ENCODE measurements around the gene DNER.

DNER gene

GRCh38 chr2:229591611-229592010 is 122.7 kb downstream of the DNER start:
- no peak overlapping the region for H3K4me3 Mint-ChIP-seq
- H3K4me1 Mint-ChIP-seq: no peaks in the 10 kb centered on the region
- ATAC-seq (replicated peaks; ENCODE audit: extremely low read depth, poor library complexity, severe bottlenecking): no peak
- no peaks in the 10 kb centered on the region for H3K9me3 Mint-ChIP-seq
- DNase-seq (ENCODE audit: low spot score in 2 of 2): no peak
- no peaks in the 10 kb centered on the region for H3K36me3 Mint-ChIP-seq (ENCODE audit: insufficient read depth)
- H3K27me3 Mint-ChIP-seq: peaks cover 52% of the 10 kb centered on the region
- H3K27ac Mint-ChIP-seq (ENCODE audit: low read depth): no peak overlapping the region

- Mint-ChIP-seq H3K9me3 (no peaks in the 10 kb centered on the region), H3K4me3 (no peak overlapping the region), H3K27me3 (peaks cover 61% of the 10 kb centered on the region), H3K36me3 (ENCODE audit: insufficient read depth) (no peaks in the 10 kb centered on the region), H3K4me1 (no peaks in the 10 kb centered on the region), H3K27ac (ENCODE audit: low read depth) (no peak overlapping the region)
- no peak for DNase-seq (ENCODE audit: low spot score in 2 of 2)
- no peak for ATAC-seq (replicated peaks; ENCODE audit: extremely low read depth, poor library complexity, severe bottlenecking)
These were observed 127.3 kb downstream of the DNER start for GRCh38 chr2:229586746-229587705.

- Mint-ChIP-seq H3K27ac (ENCODE audit: low read depth) (no peak overlapping the region), H3K4me1 (no peaks in the 10 kb centered on the region), H3K9me3 (no peaks in the 10 kb centered on the region), H3K27me3 (peaks cover 62% of the 10 kb centered on the region), H3K4me3 (no peak overlapping the region), H3K36me3 (ENCODE audit: insufficient read depth) (no peaks in the 10 kb centered on the region)
- DNase-seq (ENCODE audit: low spot score in 2 of 2): no peak
- no peak for ATAC-seq (replicated peaks; ENCODE audit: extremely low read depth, poor library complexity, severe bottlenecking)
These were observed 128.3 kb downstream of the DNER start for GRCh38 chr2:229586012-229586411.

- no peak for ATAC-seq (replicated peaks; ENCODE audit: extremely low read depth, poor library complexity, severe bottlenecking)
- Mint-ChIP-seq H3K4me1 (no peaks in the 10 kb centered on the region), H3K9me3 (no peaks in the 10 kb centered on the region), H3K36me3 (ENCODE audit: insufficient read depth) (no peaks in the 10 kb centered on the region), H3K4me3 (no peak overlapping the region), H3K27me3 (peaks cover 86% of the 10 kb centered on the region), H3K27ac (ENCODE audit: low read depth) (no peak overlapping the region)
- DNase-seq (ENCODE audit: low spot score in 2 of 2): no peak
These were observed 132.2 kb downstream of the DNER start for GRCh38 chr2:229582151-229582550.

- H3K9me3 Mint-ChIP-seq: no peaks in the 10 kb centered on the region
- no peak overlapping the region for H3K4me3 Mint-ChIP-seq
- DNase-seq (ENCODE audit: low spot score in 2 of 2) (no peak), ATAC-seq (replicated peaks; ENCODE audit: extremely low read depth, poor library complexity, severe bottlenecking) (no peak)
- no peaks in the 10 kb centered on the region for H3K36me3 Mint-ChIP-seq (ENCODE audit: insufficient read depth)
- peaks cover 78% of the 10 kb centered on the region for H3K27me3 Mint-ChIP-seq
- H3K27ac Mint-ChIP-seq (ENCODE audit: low read depth): no peak overlapping the region
- no peaks in the 10 kb centered on the region for H3K4me1 Mint-ChIP-seq
These were observed 136.1 kb downstream of the DNER start for GRCh38 chr2:229578052-229578846.

- ATAC-seq (replicated peaks; ENCODE audit: extremely low read depth, poor library complexity, severe bottlenecking): no peak
- H3K36me3 Mint-ChIP-seq (ENCODE audit: insufficient read depth): no peaks in the 10 kb centered on the region
These were observed 138.6 kb downstream of the DNER start for GRCh38 chr2:229575569-229576315.

GRCh38 chr2:229572507-229573271 is 141.7 kb downstream of the DNER start:
- Mint-ChIP-seq H3K36me3 (ENCODE audit: insufficient read depth) (no peaks in the 10 kb centered on the region), H3K9me3 (no peaks in the 10 kb centered on the region), H3K27me3 (peaks cover 23% of the 10 kb centered on the region), H3K4me3 (no peak overlapping the region), H3K27ac (ENCODE audit: low read depth) (no peak overlapping the region), H3K4me1 (no peaks in the 10 kb centered on the region)
- DNase-seq (ENCODE audit: low spot score in 2 of 2) (no peak), ATAC-seq (replicated peaks; ENCODE audit: extremely low read depth, poor library complexity, severe bottlenecking) (no peak)

More at GRCh38 chr2:229575569-229576315, 138.6 kb downstream of the DNER start:
- H3K27me3 Mint-ChIP-seq: peaks cover 52% of the 10 kb centered on the region
- H3K4me3 Mint-ChIP-seq: no peak overlapping the region
- no peak for DNase-seq (ENCODE audit: low spot score in 2 of 2)
- H3K9me3 Mint-ChIP-seq: no peaks in the 10 kb centered on the region
- H3K4me1 Mint-ChIP-seq: no peaks in the 10 kb centered on the region
- H3K27ac Mint-ChIP-seq (ENCODE audit: low read depth): no peak overlapping the region

GRCh38 chr2:229571243-229571642 is 143.1 kb downstream of the DNER start:
- H3K4me3 Mint-ChIP-seq: no peak overlapping the region
- DNase-seq (ENCODE audit: low spot score in 2 of 2): no peak
- peaks cover 13% of the 10 kb centered on the region for H3K27me3 Mint-ChIP-seq
- H3K36me3 Mint-ChIP-seq (ENCODE audit: insufficient read depth): no peaks in the 10 kb centered on the region
- no peaks in the 10 kb centered on the region for H3K9me3 Mint-ChIP-seq
- H3K27ac Mint-ChIP-seq (ENCODE audit: low read depth): no peak overlapping the region
- no peaks in the 10 kb centered on the region for H3K4me1 Mint-ChIP-seq
- no peak for ATAC-seq (replicated peaks; ENCODE audit: extremely low read depth, poor library complexity, severe bottlenecking)

GRCh38 chr2:229566370-229566769 is 148.0 kb downstream of the DNER start:
- no peaks in the 10 kb centered on the region for H3K4me1 Mint-ChIP-seq
- H3K27ac Mint-ChIP-seq (ENCODE audit: low read depth): no peak overlapping the region
- no peak for ATAC-seq (replicated peaks; ENCODE audit: extremely low read depth, poor library complexity, severe bottlenecking)
- no peaks in the 10 kb centered on the region for H3K27me3 Mint-ChIP-seq
- H3K36me3 Mint-ChIP-seq (ENCODE audit: insufficient read depth): no peaks in the 10 kb centered on the region
- H3K4me3 Mint-ChIP-seq: no peak overlapping the region
- no peak for DNase-seq (ENCODE audit: low spot score in 2 of 2)
- H3K9me3 Mint-ChIP-seq: no peaks in the 10 kb centered on the region

GRCh38 chr2:229564300-229564907 is 150.0 kb downstream of the DNER start:
- H3K27ac Mint-ChIP-seq (ENCODE audit: low read depth): no peak overlapping the region
- no peaks in the 10 kb centered on the region for H3K27me3 Mint-ChIP-seq
- no peaks in the 10 kb centered on the region for H3K4me1 Mint-ChIP-seq
- no peak for ATAC-seq (replicated peaks; ENCODE audit: extremely low read depth, poor library complexity, severe bottlenecking)
- H3K9me3 Mint-ChIP-seq: no peaks in the 10 kb centered on the region
- DNase-seq (ENCODE audit: low spot score in 2 of 2): no peak
- H3K36me3 Mint-ChIP-seq (ENCODE audit: insufficient read depth): no peaks in the 10 kb centered on the region
- H3K4me3 Mint-ChIP-seq: no peak overlapping the region

GRCh38 chr2:229563388-229563787 is 151.0 kb downstream of the DNER start:
- no peaks in the 10 kb centered on the region for H3K9me3 Mint-ChIP-seq
- H3K27ac Mint-ChIP-seq (ENCODE audit: low read depth): no peak overlapping the region
- no peak for ATAC-seq (replicated peaks; ENCODE audit: extremely low read depth, poor library complexity, severe bottlenecking)
- no peaks in the 10 kb centered on the region for H3K27me3 Mint-ChIP-seq
- H3K4me3 Mint-ChIP-seq: no peak overlapping the region
- H3K36me3 Mint-ChIP-seq (ENCODE audit: insufficient read depth): no peaks in the 10 kb centered on the region
- no peak for DNase-seq (ENCODE audit: low spot score in 2 of 2)
- no peaks in the 10 kb centered on the region for H3K4me1 Mint-ChIP-seq

All from central memory CD8-positive, alpha-beta T cell (primary cell).